HG02973 (cell line): ENCODE measurements around the gene LRRFIP1.
"Not testable (repeated sequence)": the region's sequence is repeated elsewhere in the genome, so short reads cannot be mapped to it uniquely, and the experiment has no call there.

ENCODE experiments used
- ATAC-seq: cut with Tn5 transposase; IDR thresholded peaks from one replicate; pipeline ENCODE4 v1.9.1; 2021; ENCODE audit warnings: moderate library complexity; ENCODE audit not compliant: unreplicated experiment

LRRFIP1 gene

GRCh38 chr2:237742614-237743013 lies 115.2 kb downstream of the LRRFIP1 start:
- no peak for ATAC-seq

GRCh38 chr2:237743024-237743423 lies 115.6 kb downstream of the LRRFIP1 start:
- no peak for ATAC-seq

GRCh38 chr2:237743561-237744269 lies 116.3 kb downstream of the LRRFIP1 start:
- ATAC-seq: no peak

GRCh38 chr2:237744270-237744612 lies 116.9 kb downstream of the LRRFIP1 start:
- ATAC-seq: no peak

GRCh38 chr2:237744613-237745249 lies 117.3 kb downstream of the LRRFIP1 start:
- ATAC-seq: no peak

GRCh38 chr2:237745250-237745613 lies 117.8 kb downstream of the LRRFIP1 start:
- no peak for ATAC-seq

GRCh38 chr2:237746302-237747080 lies 119.1 kb downstream of the LRRFIP1 start:
- ATAC-seq: no peak

- no peak for ATAC-seq
Measured at GRCh38 chr2:237747189-237747588, 119.8 kb downstream of the LRRFIP1 start.

- no peak for ATAC-seq
Measured at GRCh38 chr2:237749002-237749401, 121.6 kb downstream of the LRRFIP1 start.

GRCh38 chr2:237749961-237750360 lies 122.6 kb downstream of the LRRFIP1 start:
- no peak for ATAC-seq

- ATAC-seq: not testable (repeated sequence)
Measured at GRCh38 chr2:237750441-237750840, 123.1 kb downstream of the LRRFIP1 start.

GRCh38 chr2:237752761-237753165 lies 125.4 kb downstream of the LRRFIP1 start:
- peak; percentile 93 for ATAC-seq

- no peak for ATAC-seq
Measured at GRCh38 chr2:237754182-237754581, 126.8 kb downstream of the LRRFIP1 start.

- ATAC-seq: no peak
Measured at GRCh38 chr2:237754626-237755248, 127.3 kb downstream of the LRRFIP1 start.

- no peak for ATAC-seq
Measured at GRCh38 chr2:237757616-237758015, 130.2 kb downstream of the LRRFIP1 start.

GRCh38 chr2:237758185-237758584 lies 130.8 kb downstream of the LRRFIP1 start:
- ATAC-seq: no peak

GRCh38 chr2:237759176-237759575 lies 131.8 kb downstream of the LRRFIP1 start:
- ATAC-seq: no peak

- ATAC-seq: no peak
Measured at GRCh38 chr2:237760506-237761502, 133.4 kb downstream of the LRRFIP1 start.

GRCh38 chr2:237762291-237763182 lies 135.2 kb downstream of the LRRFIP1 start:
- not testable (repeated sequence) for ATAC-seq
